Putamen (tissue), 1 donor: ENCODE measurements around the gene SPRYD3.

Experiments used
- DNase-seq: peaks from one replicate; pipeline ENCODE4 v3.0.0-alpha.2; 2016; ENCODE audit warnings: low spot score

SPRYD3 gene

GRCh38 chr12:53014709-53015108, 64.5 kb downstream of the SPRYD3 start:
- no peak for DNase-seq
